OCI-LY1 (cell line): ENCODE data around the gene KCNH2.

Experiments used
- H2AFZ ChIP-seq: fragments of 200-600 bp; sonication (generic), shearing (Covaris generic); 2 replicates; pipeline ENCODE4 v1.6.0; 2014; ENCODE audit warnings: antibody characterized with exemption, mild to moderate bottlenecking, low read length
- H3F3A ChIP-seq: fragments of 200-600 bp; sonication (generic), shearing (Covaris generic); 2 replicates; pipeline ENCODE4 v1.6.0; 2014; ENCODE audit warnings: mild to moderate bottlenecking, antibody characterized with exemption, low read length, moderate library complexity; ENCODE audit not compliant: insufficient read depth
- H3K27ac ChIP-seq: fragments of 200-600 bp; sonication (generic); 2 replicates; pipeline ENCODE4 v1.5.1; 2014; ENCODE audit warnings: low read length, mixed run types, mild to moderate bottlenecking, low read depth; ENCODE audit not compliant: poor library complexity, severe bottlenecking
- H3K27me3 ChIP-seq: fragments of 200-600 bp; sonication (generic); 2 replicates; pipeline ENCODE4 v1.6.0; 2014; ENCODE audit warnings: antibody characterized with exemption, mild to moderate bottlenecking, low read length, moderate library complexity; ENCODE audit not compliant: insufficient read depth
- H3K36me3 ChIP-seq: fragments of 200-600 bp; sonication (generic); 2 replicates; pipeline ENCODE4 v1.6.1; 2014; ENCODE audit warnings: mild to moderate bottlenecking, antibody characterized with exemption, low read length, moderate library complexity, mixed read lengths; ENCODE audit not compliant: insufficient read depth
- H3K4me1 ChIP-seq: fragments of 200-600 bp; sonication (generic); 2 replicates; pipeline ENCODE4 v1.5.1; 2014; ENCODE audit warnings: mild to moderate bottlenecking, low read length, moderate library complexity; ENCODE audit not compliant: insufficient read depth, severe bottlenecking
- H3K4me2 ChIP-seq: fragments of 200-600 bp; sonication (generic), shearing (Covaris generic); 2 replicates; pipeline ENCODE4 v1.6.1; 2014; ENCODE audit warnings: low read length
- H3K4me3 ChIP-seq: fragments of 200-600 bp; sonication (generic); 2 replicates; pipeline ENCODE4 v1.5.1; 2014; ENCODE audit warnings: low read length, low read depth, mild to moderate bottlenecking, mixed read lengths; ENCODE audit not compliant: poor library complexity, severe bottlenecking
- H3K79me2 ChIP-seq: fragments of 200-600 bp; shearing (Covaris generic); 2 replicates; pipeline ENCODE4 v1.6.1; 2016; ENCODE audit warnings: mixed run types, low read length, mixed read lengths; ENCODE audit not compliant: insufficient read depth
- H3K9ac ChIP-seq: fragments of 200-600 bp; sonication (generic), shearing (Covaris generic); 2 replicates; pipeline ENCODE4 v1.6.1; 2014; ENCODE audit warnings: mild to moderate bottlenecking, low read length, mixed read lengths
- H3K9me2 ChIP-seq: fragments of 200-600 bp; sonication (generic), shearing (Covaris generic); 2 replicates; pipeline ENCODE4 v1.6.1; 2014; ENCODE audit warnings: low read depth, mild to moderate bottlenecking, low read length, mixed read lengths
- H3K9me3 ChIP-seq: fragments of 200-600 bp; shearing (Covaris generic); 2 replicates; pipeline ENCODE4 v1.6.1; 2014; ENCODE audit warnings: low read length, mixed read lengths
- H4K20me1 ChIP-seq: fragments of 200-600 bp; sonication (generic), shearing (Covaris generic); 2 replicates; pipeline ENCODE4 v1.6.0; 2016; ENCODE audit warnings: mild to moderate bottlenecking, low read length; ENCODE audit not compliant: insufficient read depth
- CTCF ChIP-seq: fragments of 200-600 bp; sonication (generic), shearing (Covaris generic); IDR thresholded peaks from 2 replicates; pipeline ENCODE4 v1.5.1; 2017; ENCODE audit warnings: mild to moderate bottlenecking, antibody characterized with exemption, low read length, moderate library complexity, mixed read lengths
- EZH2 ChIP-seq: fragments of 200-600 bp; sonication (generic), shearing (Covaris generic); IDR thresholded peaks from 2 replicates; pipeline ENCODE4 v1.8.0; 2017; ENCODE audit warnings: borderline replicate concordance, mixed run types, mild to moderate bottlenecking, antibody characterized with exemption, low read length, moderate library complexity, mixed read lengths

KCNH2 gene

GRCh38 chr7:151024435-151025056 lies 46.4 kb upstream of the KCNH2 start, which contains the start of gene ATG9B:
Gene ATG9B, minus strand, starts transcription at chr7:151024494. Its CDS starts 71 bp downstream, at chr7:151024423.
- Histone ChIP-seq H3K36me3 (no peaks in the 10 kb centered on the region), H3K27ac (no peak within 1 kb of the TSS), H2AFZ (no peak within 1 kb of the TSS), H3K27me3 (peaks cover 4% of the 10 kb centered on the region), H3K79me2 (no peaks in the 10 kb centered on the region), H3K4me2 (no peak within 1 kb of the TSS), H4K20me1 (no peaks in the 10 kb centered on the region), H3F3A (no peaks in the 10 kb centered on the region), H3K9ac (no peak within 1 kb of the TSS), H3K4me3 (no peak within 1 kb of the TSS), H3K9me2 (no peaks in the 10 kb centered on the region), H3K9me3 (no peaks in the 10 kb centered on the region), H3K4me1 (peaks cover 18% of the 10 kb centered on the region)
- TF ChIP-seq EZH2 = no peak
- TF ChIP-seq CTCF = no peak

- Histone ChIP-seq H3K27me3 (peaks cover 4% of the 10 kb centered on the region), H3K4me3 (no peak overlapping the region), H3K79me2 (no peaks in the 10 kb centered on the region), H3K9me2 (no peaks in the 10 kb centered on the region), H3K4me1 (peaks cover 12% of the 10 kb centered on the region), H3K27ac (no peak overlapping the region), H3K36me3 (no peaks in the 10 kb centered on the region), H3F3A (no peaks in the 10 kb centered on the region), H4K20me1 (no peaks in the 10 kb centered on the region), H3K9me3 (no peaks in the 10 kb centered on the region), H2AFZ (no peak overlapping the region), H3K9ac (no peak overlapping the region), H3K4me2 (no peak overlapping the region)
- TF ChIP-seq CTCF = no peak
- no peak for TF ChIP-seq EZH2
Measured at GRCh38 chr7:151023232-151023631, 45.1 kb upstream of the KCNH2 start.

- Histone ChIP-seq H3K4me3 (no peak overlapping the region), H3K27me3 (peaks cover 11% of the 10 kb centered on the region), H3K9me3 (no peaks in the 10 kb centered on the region), H3K9ac (no peak overlapping the region), H3F3A (no peaks in the 10 kb centered on the region), H3K36me3 (no peaks in the 10 kb centered on the region), H3K4me1 (peaks cover 14% of the 10 kb centered on the region), H4K20me1 (no peaks in the 10 kb centered on the region), H3K9me2 (no peaks in the 10 kb centered on the region), H3K79me2 (no peaks in the 10 kb centered on the region), H2AFZ (no peak overlapping the region), H3K4me2 (no peak overlapping the region), H3K27ac (no peak overlapping the region)
- TF ChIP-seq EZH2 (no peak), CTCF (no peak)
Measured at GRCh38 chr7:151020231-151020630, 42.1 kb upstream of the KCNH2 start.
